ENCODE data around the gene FMO5. TPM values are rescaled to one million over a fixed set of nuclear protein-coding genes. Genes with fewer than 3 reads are reported as not detected.
A peak's percentile ranks its signal among the peaks of the same experiment; 100 is the strongest.

Gene FMO5
- total RNA-seq, 1 experiment from 2014 or later: 0.57 TPM

GRCh38 chr1:147264158-147264768 is 39.1 kb upstream of the FMO5 start:
- Histone ChIP-seq H3K4me1 (ENCODE audit: control insufficient read depth, insufficient read depth, low read length) (no peaks in the 10 kb centered on the region), H3K27ac (ENCODE audit: low read length) (no peak overlapping the region), H3K9me3 (ENCODE audit: control insufficient read depth, insufficient read depth, low read depth, low read length) (no peaks in the 10 kb centered on the region), H3K27me3 (ENCODE audit: control insufficient read depth, insufficient read depth, low read length) (no peaks in the 10 kb centered on the region), H3K4me3 (ENCODE audit: low read depth in 2 of 2, low read length in 2 of 2) (no peak overlapping the region), H3K36me3 (ENCODE audit: control insufficient read depth, insufficient read depth, low read length) (peaks cover 25% of the 10 kb centered on the region)
- ATAC-seq: no peak
- intact Hi-C loops (cut with micrococcal nuclease; ENCODE audit: unreplicated experiment): no loop called here
- CTCF ChIA-PET: interaction anchor here (0.5 kb wide), 1 partner anchor 35 kb away, joined by 4 read pairs; no protein-coding TSS in a partner anchor
- in situ Hi-C loops (cut with HindIII; ENCODE audit: low pct_unique_long_range_greater_than_20kb, low sequenced_read_pairs): no loop called here
- no peak for DNase-seq (ENCODE audit: low read depth, low spot score)
- no TSS peak for BruUV-seq (replicated peaks)
- POLR2A ChIA-PET: no interaction called here
- no peak for TF ChIP-seq CTCF (IDR thresholded peaks at IDR 0.05)
- no peak for TF ChIP-seq REST (IDR thresholded peaks at IDR 0.05; ENCODE audit: insufficient read depth in 1 of 2, low read depth in 2 of 2, low read length in 1 of 2)
- no peak for TF ChIP-seq POLR2AphosphoS5 (IDR thresholded peaks at IDR 0.05; ENCODE audit: low read depth, low read length)
- no peak for TF ChIP-seq SIN3A (IDR thresholded peaks at IDR 0.05; ENCODE audit: borderline replicate concordance, insufficient read depth, low read depth, low read length)
- TF ChIP-seq TCF7L2 (IDR thresholded peaks at IDR 0.05; ENCODE audit: low read depth, low read length): no peak

GRCh38 chr1:147260956-147261355 is 35.8 kb upstream of the FMO5 start:
- ATAC-seq (no peak), DNase-seq (ENCODE audit: low read depth, low spot score) (no peak)
- intact Hi-C loops (cut with micrococcal nuclease; ENCODE audit: unreplicated experiment): no loop called here
- ChIA-PET CTCF (interaction anchor here (0.6 kb wide), 1 partner anchor 187 kb away, joined by 3 read pairs; no protein-coding TSS in a partner anchor), POLR2A (no interaction called here)
- H3K36me3 ChIP-seq (ENCODE audit: control insufficient read depth, insufficient read depth, low read length): peaks cover 19% of the 10 kb centered on the region
- TSS peak; percentile 29 for BruUV-seq (replicated peaks)
- in situ Hi-C loops (cut with HindIII; ENCODE audit: low pct_unique_long_range_greater_than_20kb, low sequenced_read_pairs): no loop called here
- H3K4me3 ChIP-seq (ENCODE audit: low read depth in 2 of 2, low read length in 2 of 2): no peak overlapping the region
- TF ChIP-seq POLR2AphosphoS5 (IDR thresholded peaks at IDR 0.05; ENCODE audit: low read depth, low read length): no peak
- no peak for TF ChIP-seq SIN3A (IDR thresholded peaks at IDR 0.05; ENCODE audit: borderline replicate concordance, insufficient read depth, low read depth, low read length)
- no peak for TF ChIP-seq TCF7L2 (IDR thresholded peaks at IDR 0.05; ENCODE audit: low read depth, low read length)
- no peak for TF ChIP-seq CTCF (IDR thresholded peaks at IDR 0.05)
- TF ChIP-seq REST (IDR thresholded peaks at IDR 0.05; ENCODE audit: insufficient read depth in 1 of 2, low read depth in 2 of 2, low read length in 1 of 2): no peak
- H3K27ac ChIP-seq (ENCODE audit: low read length): no peak overlapping the region
- H3K4me1 ChIP-seq (ENCODE audit: control insufficient read depth, insufficient read depth, low read length): no peaks in the 10 kb centered on the region
- H3K27me3 ChIP-seq (ENCODE audit: control insufficient read depth, insufficient read depth, low read length): no peaks in the 10 kb centered on the region
- H3K9me3 ChIP-seq (ENCODE audit: control insufficient read depth, insufficient read depth, low read depth, low read length): no peaks in the 10 kb centered on the region
